GM12874 (cell line): Measurements from ENCODE around the gene ITPKB.

Experiments
- TF ChIP-seq, protein P1 (sequence below): IDR thresholded peaks from 2 replicates; pipeline ENCODE4 v1.5.1; 2011; ENCODE audit warnings: low read depth, mild to moderate bottlenecking, control low read depth, low read length, moderate library complexity; ENCODE audit not compliant: insufficient read depth

ITPKB gene

GRCh38 chr1:226588484-226588883 is 150.6 kb downstream of the ITPKB start:
- TF ChIP-seq, protein P1, sequence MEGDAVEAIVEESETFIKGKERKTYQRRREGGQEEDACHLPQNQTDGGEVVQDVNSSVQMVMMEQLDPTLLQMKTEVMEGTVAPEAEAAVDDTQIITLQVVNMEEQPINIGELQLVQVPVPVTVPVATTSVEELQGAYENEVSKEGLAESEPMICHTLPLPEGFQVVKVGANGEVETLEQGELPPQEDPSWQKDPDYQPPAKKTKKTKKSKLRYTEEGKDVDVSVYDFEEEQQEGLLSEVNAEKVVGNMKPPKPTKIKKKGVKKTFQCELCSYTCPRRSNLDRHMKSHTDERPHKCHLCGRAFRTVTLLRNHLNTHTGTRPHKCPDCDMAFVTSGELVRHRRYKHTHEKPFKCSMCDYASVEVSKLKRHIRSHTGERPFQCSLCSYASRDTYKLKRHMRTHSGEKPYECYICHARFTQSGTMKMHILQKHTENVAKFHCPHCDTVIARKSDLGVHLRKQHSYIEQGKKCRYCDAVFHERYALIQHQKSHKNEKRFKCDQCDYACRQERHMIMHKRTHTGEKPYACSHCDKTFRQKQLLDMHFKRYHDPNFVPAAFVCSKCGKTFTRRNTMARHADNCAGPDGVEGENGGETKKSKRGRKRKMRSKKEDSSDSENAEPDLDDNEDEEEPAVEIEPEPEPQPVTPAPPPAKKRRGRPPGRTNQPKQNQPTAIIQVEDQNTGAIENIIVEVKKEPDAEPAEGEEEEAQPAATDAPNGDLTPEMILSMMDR, result no peak

GRCh38 chr1:226586650-226587422 is 152.2 kb downstream of the ITPKB start:
- TF ChIP-seq, protein P1, result no peak

GRCh38 chr1:226586116-226586515 is 153.0 kb downstream of the ITPKB start:
- TF ChIP-seq, protein P1, result no peak

DNA sequence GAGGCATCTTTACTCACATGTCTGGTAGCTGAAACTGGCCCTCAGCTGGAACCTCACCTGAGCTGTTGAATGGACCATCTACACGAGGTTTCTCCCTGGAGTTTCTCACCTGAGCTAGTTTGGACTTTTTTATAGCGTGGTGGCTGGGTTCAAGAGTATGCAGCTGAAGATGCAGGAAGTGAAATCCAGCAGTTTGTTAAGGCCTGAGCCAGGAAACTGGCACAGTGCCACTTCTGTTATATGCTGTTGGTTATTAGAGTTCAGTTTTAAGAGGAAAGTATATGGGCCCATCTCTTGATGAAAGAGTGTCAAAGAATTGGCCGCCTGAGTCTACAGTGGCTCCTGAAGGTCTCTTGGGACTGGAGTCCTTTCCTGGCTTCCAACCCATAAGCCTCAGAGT is 154.9 kb downstream of the ITPKB start:
- TF ChIP-seq, protein P1, result no peak

DNA sequence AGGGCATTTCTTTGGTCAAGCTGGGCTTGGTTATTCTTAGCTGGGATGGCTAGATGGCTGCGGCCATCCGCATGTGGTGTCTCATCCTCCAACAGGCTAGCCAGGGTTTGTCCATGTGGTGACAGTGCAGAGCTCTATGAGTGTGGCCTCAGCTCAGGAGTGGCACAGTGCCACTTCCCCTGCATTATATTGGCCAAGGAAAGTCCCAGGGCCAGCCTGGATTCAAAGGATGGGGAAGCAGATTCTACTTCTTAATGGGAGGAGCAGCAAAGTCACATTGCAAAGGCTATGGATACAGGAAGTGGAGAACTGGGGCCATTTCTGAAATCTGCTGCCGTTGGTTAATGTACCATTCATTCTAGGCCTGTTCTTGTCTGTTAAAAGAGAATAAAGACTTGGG is 156.1 kb downstream of the ITPKB start:
- TF ChIP-seq, protein P1, result no peak
